Activated CD4-positive, alpha-beta T cell treated with anti-CD3 and anti-CD28 coated beads, Interleukin-2, Interleukin-6, amounts not matched to agents 100 ng/mL and 50 ng/mL, durations not matched to agents 16 hours and 8 hours (primary cell): ENCODE measurements around the gene PGR.
"Not testable (repeated sequence)": the region's sequence is repeated elsewhere in the genome, so short reads cannot be mapped to it uniquely, and the experiment has no call there.

ENCODE experiments used
- DNase-seq: peaks from one replicate; pipeline ENCODE4 v3.0.0-alpha.2; 2020

The PGR gene

GRCh38 chr11:101063706-101064105 is 65.9 kb downstream of the PGR start:
- no peak for DNase-seq

GRCh38 chr11:101061606-101062005 is 68.0 kb downstream of the PGR start:
- DNase-seq = no peak

GRCh38 chr11:101059331-101059730 is 70.3 kb downstream of the PGR start:
- DNase-seq = no peak

GRCh38 chr11:101053492-101053891 is 76.1 kb downstream of the PGR start:
- DNase-seq = no peak

GRCh38 chr11:101051677-101052076 is 77.9 kb downstream of the PGR start:
- DNase-seq = no peak

- no peak for DNase-seq
Observed at GRCh38 chr11:101049813-101050212, 79.8 kb downstream of the PGR start.

- no peak for DNase-seq
Observed at GRCh38 chr11:101049123-101049522, 80.5 kb downstream of the PGR start.

GRCh38 chr11:101048479-101048878 is 81.1 kb downstream of the PGR start:
- DNase-seq = no peak

- no peak for DNase-seq
Observed at GRCh38 chr11:101046947-101047346, 82.7 kb downstream of the PGR start.

GRCh38 chr11:101045415-101045814 is 84.2 kb downstream of the PGR start:
- no peak for DNase-seq

- no peak for DNase-seq
Observed at GRCh38 chr11:101043940-101044339, 85.7 kb downstream of the PGR start.

- DNase-seq = no peak
Observed at GRCh38 chr11:101035872-101036271, 93.7 kb downstream of the PGR start.

GRCh38 chr11:101034076-101034475 is 95.5 kb downstream of the PGR start:
- DNase-seq = no peak

- DNase-seq = no peak
Observed at GRCh38 chr11:101032991-101033390, 96.6 kb downstream of the PGR start.

GRCh38 chr11:101031713-101032112 is 97.9 kb downstream of the PGR start:
- no peak for DNase-seq

GRCh38 chr11:101030692-101031091 is 98.9 kb downstream of the PGR start:
- no peak for DNase-seq

- no peak for DNase-seq
Observed at GRCh38 chr11:101030015-101030414, 99.6 kb downstream of the PGR start.

- DNase-seq = no peak
Observed at GRCh38 chr11:101028644-101029043, 101.0 kb downstream of the PGR start.

GRCh38 chr11:101022256-101022655 is 107.4 kb downstream of the PGR start:
- DNase-seq = no peak

- no peak for DNase-seq
Observed at GRCh38 chr11:101019870-101020269, 109.7 kb downstream of the PGR start.

- no peak for DNase-seq
Observed at GRCh38 chr11:101014600-101015285, 114.9 kb downstream of the PGR start.

GRCh38 chr11:101013702-101014101 is 115.9 kb downstream of the PGR start:
- DNase-seq = not testable (repeated sequence)

GRCh38 chr11:101011881-101012280 is 117.7 kb downstream of the PGR start:
- DNase-seq = no peak

- DNase-seq = no peak
Observed at GRCh38 chr11:101010899-101011298, 118.7 kb downstream of the PGR start.

GRCh38 chr11:101009690-101010055 is 119.9 kb downstream of the PGR start:
- no peak for DNase-seq
